Astrocyte of the spinal cord (primary cell): ENCODE data around the gene SNX6.
"Not testable (repeated sequence)": the region's sequence is repeated elsewhere in the genome, so short reads cannot be mapped to it uniquely, and the experiment has no call there.

Source experiments
- DNase-seq: peaks from one replicate; pipeline ENCODE4 v3.0.0; 2011; ENCODE audit warnings: low read depth, low spot score
- H3K4me3 ChIP-seq: 2 replicates; pipeline ENCODE4 v1.5.1; 2011; ENCODE audit warnings: low read depth, mild to moderate bottlenecking, low read length, moderate library complexity
- CTCF ChIP-seq: IDR thresholded peaks from 2 replicates; pipeline ENCODE4 v1.5.1; 2012; ENCODE audit warnings: low read depth, mild to moderate bottlenecking, low read length, inconsistent platforms
- in situ Hi-C: cut with HindIII; loops from 2 replicates; pipeline ENCODE4 v1.10.0; 2017; ENCODE audit warnings: low sequenced_read_pairs

The SNX6 gene

DNA sequence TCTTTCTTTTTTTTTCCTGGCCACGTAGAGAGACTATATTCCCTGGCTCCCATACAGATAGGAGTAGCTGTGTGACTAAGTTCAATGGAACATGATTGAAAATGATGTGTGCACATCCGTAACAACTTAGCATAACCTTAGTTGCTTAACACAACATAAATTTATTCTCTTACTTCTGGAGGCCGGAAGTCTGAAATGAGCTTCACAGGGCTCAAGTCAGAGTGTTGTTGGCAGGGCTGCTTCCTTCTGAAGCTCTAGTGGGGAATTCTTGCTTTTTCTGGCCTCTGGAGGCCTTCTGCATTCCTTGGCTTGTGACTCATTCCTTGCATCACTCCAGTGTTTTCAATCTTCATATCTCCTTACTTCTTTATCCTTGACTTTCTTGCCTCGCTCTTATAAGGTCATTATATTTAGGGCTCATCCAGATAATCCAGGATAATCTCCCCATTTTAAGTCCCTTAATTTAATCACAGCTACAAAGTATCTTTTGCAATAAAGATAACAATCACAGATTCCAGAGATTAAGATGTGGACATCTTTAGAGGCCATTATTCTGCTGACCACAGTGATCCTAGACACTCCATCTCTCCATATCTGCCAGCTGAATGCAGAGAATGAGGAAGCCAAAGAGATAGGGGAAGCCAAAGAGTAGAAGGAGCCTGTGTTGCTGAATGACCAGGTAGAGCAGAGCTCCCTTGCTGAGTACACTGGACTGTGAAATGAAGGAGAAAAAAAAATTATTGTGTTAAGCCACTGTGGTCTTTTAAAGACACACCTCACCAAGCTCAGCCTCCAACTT is 21.0 kb upstream of the SNX6 start:
- in situ Hi-C loops = no loop called here
- no peak for TF ChIP-seq CTCF
- DNase-seq = peak; percentile 99
- H3K4me3 ChIP-seq = no peak overlapping the region

DNA sequence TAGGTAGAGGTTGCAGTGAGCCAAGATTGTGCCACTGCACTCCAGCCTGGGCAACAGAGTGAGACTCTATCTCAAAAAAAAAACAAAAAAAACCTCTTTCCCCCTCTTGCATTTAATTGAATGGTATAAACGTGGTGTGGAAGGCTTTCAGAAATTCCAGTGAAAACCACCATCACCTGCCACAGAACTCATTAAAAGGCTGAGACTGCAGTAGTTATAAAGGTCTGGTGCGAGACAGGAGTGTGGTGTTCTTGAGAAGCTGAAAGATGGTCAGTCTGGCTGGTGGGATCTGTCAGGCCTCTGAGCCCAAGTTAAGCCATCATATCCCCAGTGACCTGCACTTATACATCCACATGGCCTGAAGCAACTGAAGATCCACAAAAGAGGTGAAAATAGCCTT is 20.1 kb upstream of the SNX6 start:
- DNase-seq = peak; percentile 39
- H3K4me3 ChIP-seq, in situ Hi-C loops: not testable (repeated sequence)

DNA sequence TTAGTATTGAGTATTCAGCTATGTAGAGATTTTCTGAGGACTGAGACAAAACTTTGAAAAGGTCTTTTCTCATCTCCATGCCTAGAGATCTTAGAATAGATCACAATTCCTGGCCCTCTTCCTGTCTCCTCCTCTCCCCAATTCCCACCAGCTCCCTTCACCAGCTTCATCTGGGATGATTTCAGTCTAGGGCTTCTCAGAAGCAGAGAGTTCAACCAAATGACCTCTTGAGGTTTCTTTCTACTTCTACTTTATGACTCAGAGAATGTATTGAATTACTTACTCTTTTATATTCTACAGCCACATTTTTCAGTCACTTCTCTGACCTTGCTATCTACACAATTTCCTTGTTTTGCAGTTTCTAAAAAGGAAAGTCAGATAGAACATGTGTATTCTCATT is 19.4 kb upstream of the SNX6 start:
- in situ Hi-C loops = no loop called here
- no peak overlapping the region for H3K4me3 ChIP-seq
- TF ChIP-seq CTCF = no peak
- peak; percentile 92 for DNase-seq

DNA sequence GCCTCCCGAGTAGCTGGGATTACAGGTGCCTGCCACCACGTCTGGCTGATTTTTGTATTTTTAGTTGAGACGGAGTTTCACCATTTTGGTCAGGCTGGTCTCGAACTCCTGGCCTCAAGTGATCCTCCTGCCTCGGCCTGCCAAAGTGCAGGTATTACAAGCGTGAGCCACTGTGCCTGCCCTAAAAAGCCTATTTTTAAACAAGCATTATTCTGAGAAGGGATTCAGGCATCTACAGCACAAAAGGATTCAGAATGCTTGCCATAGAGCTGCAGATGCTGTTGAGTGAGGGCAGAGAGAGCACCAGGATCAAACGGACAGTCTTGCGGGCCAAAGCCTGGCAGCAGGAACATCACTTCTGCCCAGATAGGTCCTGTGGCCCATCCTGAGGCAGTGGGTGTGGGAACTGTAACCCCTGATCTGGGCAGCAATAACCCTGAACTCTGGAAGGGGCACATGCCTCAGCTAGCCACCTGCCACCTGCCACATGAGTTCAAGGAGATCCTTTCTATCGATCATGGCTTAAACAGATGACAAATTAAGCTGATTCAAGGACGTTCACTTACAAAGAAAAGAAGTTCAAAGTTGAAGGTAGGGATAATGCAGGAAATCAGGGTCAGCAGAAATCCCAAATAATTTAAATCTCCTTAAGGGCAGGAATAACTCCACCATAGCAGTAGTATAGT is 16.8 kb upstream of the SNX6 start:
- DNase-seq = no peak
- TF ChIP-seq CTCF = no peak
- in situ Hi-C loops = no loop called here
- no peak overlapping the region for H3K4me3 ChIP-seq

DNA sequence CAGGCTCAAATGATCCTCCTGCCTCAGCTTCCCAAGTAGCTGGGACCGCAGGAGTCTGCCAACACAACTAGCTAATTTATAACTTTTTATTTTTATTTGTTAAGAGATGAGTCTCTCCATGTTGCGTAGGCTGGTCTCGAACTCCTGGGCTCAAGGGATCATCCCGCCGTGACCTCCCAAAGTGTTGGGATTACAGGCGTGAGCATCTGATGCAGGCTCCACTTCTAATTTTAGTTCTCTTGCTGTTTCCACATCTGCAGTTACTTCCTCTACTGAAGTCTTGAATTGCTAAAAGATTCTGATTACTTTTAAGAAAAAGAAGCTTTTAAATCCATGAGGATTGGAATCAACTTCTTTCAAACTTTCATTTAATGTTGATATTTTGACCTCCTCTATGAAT is 13.4 kb upstream of the SNX6 start:
- TF ChIP-seq CTCF = no peak
- H3K4me3 ChIP-seq = no peak overlapping the region
- no peak for DNase-seq
- in situ Hi-C loops = no loop called here

GRCh38 chr14:34642595-34642994 is 12.6 kb upstream of the SNX6 start:
- in situ Hi-C loops = no loop called here
- no peak for DNase-seq
- no peak for TF ChIP-seq CTCF
- H3K4me3 ChIP-seq = no peak overlapping the region

DNA sequence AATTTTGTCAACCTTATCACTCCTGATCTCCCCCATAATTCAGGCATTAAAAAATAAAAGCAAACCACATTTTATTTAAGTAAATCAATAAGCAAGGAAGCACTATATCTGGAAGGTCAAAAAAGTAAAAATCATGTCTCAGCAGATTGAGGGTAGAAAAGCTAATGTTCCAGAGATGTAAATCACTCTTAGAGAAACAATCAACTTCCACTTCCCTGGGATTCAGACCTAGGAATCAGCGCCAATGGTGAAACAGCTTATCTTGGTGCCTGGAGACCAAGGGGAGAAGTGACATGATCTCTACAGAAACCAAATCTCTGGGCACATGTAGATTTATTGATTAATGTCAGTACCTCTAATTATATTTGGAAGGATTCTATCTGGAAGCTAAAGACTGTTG is 10.9 kb upstream of the SNX6 start:
- TF ChIP-seq CTCF = no peak
- no peak overlapping the region for H3K4me3 ChIP-seq
- in situ Hi-C loops = no loop called here

GRCh38 chr14:34634360-34634771 is 4.4 kb upstream of the SNX6 start:
- DNase-seq, in situ Hi-C loops, H3K4me3 ChIP-seq: not testable (repeated sequence)

More for the DNA sequence above, 10.9 kb upstream of the SNX6 start:
- no peak for DNase-seq
